ENCODE data around the gene SH2D5. TPM values are rescaled to one million over a fixed set of nuclear protein-coding genes. Genes with fewer than 3 reads are reported as not detected.

Gene SH2D5
- polyA plus RNA-seq, 1 donor from 2014 or later = 14.1 TPM

Other genes with a start within 250 kb of the SH2D5 start
- gene CAMK2N1, start 246.5 kb downstream of the SH2D5 start, polyA plus RNA-seq = 54.2 and 67.1 TPM in 2 replicates
- gene MUL1, start 224.6 kb downstream of the SH2D5 start, polyA plus RNA-seq = 13.5 TPM in 2 replicates
- gene FAM43B, start 180.1 kb downstream of the SH2D5 start, polyA plus RNA-seq = 0.52 and 1.3 TPM in 2 replicates
- gene CDA, start 143.6 kb downstream of the SH2D5 start, polyA plus RNA-seq = not detected in 2 replicates
- 73.4 and 95.3 TPM in 2 replicates for gene PINK1, start 99.2 kb downstream of the SH2D5 start, polyA plus RNA-seq
- 177 and 216 TPM in 2 replicates for gene DDOST, start 71.3 kb downstream of the SH2D5 start, polyA plus RNA-seq
- 8.7 and 10.0 TPM in 2 replicates for gene KIF17, start 14.7 kb downstream of the SH2D5 start, polyA plus RNA-seq
- gene HP1BP3, start 54.6 kb upstream of the SH2D5 start, polyA plus RNA-seq = 389 and 425 TPM in 2 replicates